Keratinocyte (primary cell): ENCODE results near the gene PCAT6.

Experiments used
- EZH2 ChIP-seq: IDR thresholded peaks from one replicate; pipeline ENCODE4 v1.6.1; 2012; ENCODE audit warnings: inconsistent platforms, mild to moderate bottlenecking, low read length, moderate library complexity
- TF ChIP-seq, protein P1 (sequence below), 3 experiments: IDR thresholded peaks in 1 of 3; conservative IDR thresholded peaks in 1 of 3; optimal IDR thresholded peaks in 1 of 3; 2 replicates in 2 of 3; 3 replicates in 1 of 3; pipeline versions ENCODE3 to v1.5.1; 2011; ENCODE audit warnings: low read length in 3 of 3, mild to moderate bottlenecking in 3 of 3, moderate library complexity in 2 of 3, control low read depth in 1 of 3, inconsistent platforms in 1 of 3; ENCODE audit not compliant: insufficient read depth in 2 of 3; ENCODE audit errors: extremely low read depth in 1 of 3

DNA sequence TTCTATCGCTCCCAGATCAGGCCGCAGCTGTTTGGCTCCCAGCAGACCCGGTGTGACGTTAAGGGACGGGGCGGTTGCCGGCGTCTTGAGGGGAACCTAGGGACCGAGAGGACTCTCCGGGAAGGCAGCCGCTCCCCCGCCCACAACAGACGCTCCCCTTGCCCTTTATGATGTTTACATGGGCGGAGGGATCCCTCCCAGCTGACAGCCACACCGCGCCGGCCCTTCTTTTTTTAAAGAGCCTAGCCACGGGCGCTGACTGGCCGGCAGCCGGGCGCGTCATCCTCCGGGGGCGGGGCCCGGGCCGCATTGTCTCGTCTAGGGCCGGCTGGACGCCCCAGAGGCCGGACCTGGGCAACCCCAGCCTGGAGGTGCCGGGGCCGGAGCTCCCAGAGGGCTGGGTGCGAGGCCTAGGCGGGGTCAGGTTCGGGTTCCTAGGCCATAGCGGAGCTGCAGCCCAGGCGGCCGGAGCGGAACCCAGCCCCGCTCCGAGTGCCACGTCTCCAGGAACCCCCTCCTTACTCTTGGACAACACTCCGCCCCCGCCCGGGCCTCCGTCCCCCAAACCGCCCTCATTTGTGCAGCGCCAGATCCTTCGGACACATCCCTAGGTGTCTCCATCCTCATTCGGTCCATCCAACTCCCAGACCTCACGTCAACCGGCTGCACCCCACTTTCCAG is at the start of gene PCAT6:
- TF ChIP-seq, protein P1, sequence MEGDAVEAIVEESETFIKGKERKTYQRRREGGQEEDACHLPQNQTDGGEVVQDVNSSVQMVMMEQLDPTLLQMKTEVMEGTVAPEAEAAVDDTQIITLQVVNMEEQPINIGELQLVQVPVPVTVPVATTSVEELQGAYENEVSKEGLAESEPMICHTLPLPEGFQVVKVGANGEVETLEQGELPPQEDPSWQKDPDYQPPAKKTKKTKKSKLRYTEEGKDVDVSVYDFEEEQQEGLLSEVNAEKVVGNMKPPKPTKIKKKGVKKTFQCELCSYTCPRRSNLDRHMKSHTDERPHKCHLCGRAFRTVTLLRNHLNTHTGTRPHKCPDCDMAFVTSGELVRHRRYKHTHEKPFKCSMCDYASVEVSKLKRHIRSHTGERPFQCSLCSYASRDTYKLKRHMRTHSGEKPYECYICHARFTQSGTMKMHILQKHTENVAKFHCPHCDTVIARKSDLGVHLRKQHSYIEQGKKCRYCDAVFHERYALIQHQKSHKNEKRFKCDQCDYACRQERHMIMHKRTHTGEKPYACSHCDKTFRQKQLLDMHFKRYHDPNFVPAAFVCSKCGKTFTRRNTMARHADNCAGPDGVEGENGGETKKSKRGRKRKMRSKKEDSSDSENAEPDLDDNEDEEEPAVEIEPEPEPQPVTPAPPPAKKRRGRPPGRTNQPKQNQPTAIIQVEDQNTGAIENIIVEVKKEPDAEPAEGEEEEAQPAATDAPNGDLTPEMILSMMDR (optimal IDR thresholded peaks at IDR 0.05 in 1 of 3, IDR thresholded peaks at IDR 0.05 in 1 of 3, conservative IDR thresholded peaks at IDR 0.05 in 1 of 3; ENCODE audit: extremely low read depth in 1 of 3, insufficient read depth in 2 of 3, low read length in 3 of 3) = no peak
- no peak for TF ChIP-seq EZH2
